Endothelial cell of umbilical vein (primary cell): ENCODE results near the gene SRP14. TPM values are rescaled to one million over a fixed set of nuclear protein-coding genes. Genes with fewer than 3 reads are reported as not detected.
"Not testable (repeated sequence)": the region's sequence is repeated elsewhere in the genome, so short reads cannot be mapped to it uniquely, and the experiment has no call there.

Experiments
- BruUV-seq: library from RNA; stranded (reverse); fragments of 400-500 nt; replicated peaks from 2 replicates; lab custom pipeline; 2021; lab: Mats Ljungman, UMichigan
- CTCF ChIA-PET: fragments of 300-600, 350-600 bp; sonication (Branson Sonifier 250); formaldehyde crosslinking; loops from one replicate; lab custom pipeline; 2021; ENCODE audit warnings: antibody characterized with exemption, inconsistent platforms; lab: Charles Lee
- POLR2A ChIA-PET: fragments of 300-600, 350-600 bp; sonication (Branson Sonifier 250); formaldehyde crosslinking; loops from one replicate; lab custom pipeline; 2021; ENCODE audit warnings: antibody characterized with exemption, inconsistent platforms; lab: Charles Lee
- DNase-seq: peaks from one replicate; pipeline ENCODE4 v3.0.0-alpha.2; 2011; ENCODE audit warnings: low read depth, low spot score
- FAIRE-seq: peaks from 2 replicates; lab custom pipeline; 2011; peaks lifted over from hg19 to GRCh38; lab: Jason Lieb, UNC
- H2AFZ ChIP-seq: 2 replicates; pipeline ENCODE4 v1.6.0; 2012; ENCODE audit warnings: low read depth, low read length, control low read depth, inconsistent platforms
- H3K27ac ChIP-seq: 2 replicates; pipeline ENCODE4 v1.5.1; 2011; ENCODE audit warnings: low read depth, mild to moderate bottlenecking, control low read depth, low read length, moderate library complexity; ENCODE audit not compliant: insufficient read depth
- H3K27me3 ChIP-seq, 2 experiments: 2 replicates each; pipeline versions ENCODE4 v1.6.0 to v1.6.1; 2011; ENCODE audit warnings: low read length in 2 of 2, mixed read lengths in 1 of 2; ENCODE audit not compliant: control insufficient read depth in 2 of 2, insufficient read depth in 2 of 2
- H3K36me3 ChIP-seq, 2 experiments: 2 replicates in 1 of 2; 3 replicates in 1 of 2; pipeline ENCODE4 v1.5.1; 2011; ENCODE audit warnings: low read length in 2 of 2, mild to moderate bottlenecking in 1 of 2, moderate library complexity in 1 of 2; ENCODE audit not compliant: control insufficient read depth in 2 of 2, insufficient read depth in 2 of 2; ENCODE audit errors: extremely low read depth in 1 of 2
- H3K4me1 ChIP-seq: 3 replicates; pipeline ENCODE4 v1.5.1; 2011; ENCODE audit warnings: mild to moderate bottlenecking, low read length; ENCODE audit not compliant: control insufficient read depth, insufficient read depth; ENCODE audit errors: extremely low read depth
- H3K4me2 ChIP-seq: 2 replicates; pipeline ENCODE4 v1.6.1; 2011; ENCODE audit warnings: low read length, control low read depth, mixed read lengths; ENCODE audit not compliant: insufficient read depth
- H3K4me3 ChIP-seq, 3 experiments: fragments of 200-600 bp in 1 of 3; sonication (generic), shearing (Covaris generic) in 1 of 3; replicated peaks in 1 of 3; 2 replicates each; pipeline ENCODE4 v1.5.1; 2011 to 2016; ENCODE audit warnings: control low read depth in 3 of 3, low read length in 3 of 3, mild to moderate bottlenecking in 2 of 3, inconsistent platforms in 1 of 3, low read depth in 1 of 3, moderate library complexity in 1 of 3; ENCODE audit not compliant: insufficient read depth in 1 of 3
- H3K79me2 ChIP-seq: 2 replicates; pipeline ENCODE4 v1.6.0; 2012; ENCODE audit warnings: low read length, inconsistent platforms; ENCODE audit not compliant: control insufficient read depth, insufficient read depth
- H3K9ac ChIP-seq: replicated peaks from 2 replicates; pipeline ENCODE3; 2011; ENCODE audit warnings: low read length, control low read depth; ENCODE audit not compliant: insufficient read depth; ENCODE audit errors: extremely low read depth
- H3K9me1 ChIP-seq: replicated peaks from 3 replicates; pipeline ENCODE4 v1.6.0; 2011; ENCODE audit warnings: mild to moderate bottlenecking, low read length; ENCODE audit not compliant: control insufficient read depth, insufficient read depth; ENCODE audit errors: extremely low read depth
- H3K9me3 ChIP-seq: replicated peaks from 2 replicates; pipeline ENCODE4 v1.5.1; 2012; ENCODE audit warnings: low read length, inconsistent platforms; ENCODE audit not compliant: control insufficient read depth, insufficient read depth
- H4K20me1 ChIP-seq: replicated peaks from 2 replicates; pipeline ENCODE3; 2011; ENCODE audit warnings: mild to moderate bottlenecking, low read length; ENCODE audit not compliant: control insufficient read depth, insufficient read depth; ENCODE audit errors: extremely low read depth
- CTCF ChIP-seq, 2 donors: IDR thresholded peaks; 1 replicate in 1 of 2; 2 replicates in 1 of 2; pipeline ENCODE4 v1.5.1; 2011; ENCODE audit warnings: low read length in 2 of 2, mild to moderate bottlenecking in 2 of 2, moderate library complexity in 2 of 2, control low read depth in 1 of 2, inconsistent platforms in 1 of 2, low read depth in 1 of 2; ENCODE audit not compliant: insufficient read depth in 1 of 2; ENCODE audit errors: extremely low read depth in 1 of 2
- EZH2 ChIP-seq: IDR thresholded peaks from 2 replicates; pipeline ENCODE4 v1.6.1; 2012; ENCODE audit warnings: borderline replicate concordance, low read depth, mild to moderate bottlenecking, moderate library complexity, low read length, inconsistent platforms; ENCODE audit not compliant: severe bottlenecking
- FOS ChIP-seq: IDR thresholded peaks from 2 replicates; pipeline ENCODE4 v1.6.1; 2011; ENCODE audit warnings: mild to moderate bottlenecking, low read length, moderate library complexity, borderline replicate concordance; ENCODE audit not compliant: insufficient read depth
- GATA2 ChIP-seq: IDR thresholded peaks from 2 replicates; pipeline ENCODE4 v1.7.0; 2011; ENCODE audit warnings: low read depth, mild to moderate bottlenecking, moderate library complexity, mixed read lengths, low read length; ENCODE audit not compliant: insufficient read length, insufficient read depth
- JUN ChIP-seq: IDR thresholded peaks from 2 replicates; pipeline ENCODE4 v1.6.1; 2011; ENCODE audit warnings: borderline replicate concordance, low read depth; ENCODE audit not compliant: insufficient read length, insufficient read depth
- MAX ChIP-seq: IDR thresholded peaks from 2 replicates; pipeline ENCODE4 v1.6.1; 2011; ENCODE audit not compliant: insufficient read depth, insufficient read length
- MYC ChIP-seq: IDR thresholded peaks from one replicate; pipeline ENCODE4 v1.6.1; 2011; ENCODE audit warnings: mild to moderate bottlenecking, low read depth, low read length
- POLR2A ChIP-seq: IDR thresholded peaks from 2 replicates; pipeline ENCODE4 v1.6.1; 2012; ENCODE audit warnings: low read depth, mild to moderate bottlenecking, control low read depth, low read length
- POLR2AphosphoS5 ChIP-seq: IDR thresholded peaks from 2 replicates; pipeline ENCODE4 v1.6.1; 2012; ENCODE audit warnings: low read depth, mild to moderate bottlenecking, control low read depth, low read length, moderate library complexity; ENCODE audit not compliant: insufficient read depth
- dilution Hi-C: fragments of 300-500 bp; cut with MboI; formaldehyde crosslinking; loops from one replicate; pipeline ENCODE4 v1.15.0; 2019; ENCODE audit warnings: low sequenced_read_pairs; ENCODE audit not compliant: extremely low pct_ligation_motif_present
- intact Hi-C: fragments of 100-400 bp; cut with micrococcal nuclease; formaldehyde crosslinking; loops from one replicate; pipeline ENCODE4 v1.10.0; 2022
- polyA plus RNA-seq, 4 experiments: library from polyadenylated mRNA; depleted of rRNA in 3 of 4; stranded (reverse) in 3 of 4; unstranded in 1 of 4; fragments of >200 nt; gene quantifications; 2 replicates each; pipeline versions ENCODE4 v1.2.1 to v1.2.3, GENCODE V29; 2011 to 2012; ENCODE audit warnings: missing spikeins in 1 of 4
- total RNA-seq: library from RNA; stranded (reverse); gene quantifications from 2 replicates; pipeline ENCODE4 v1.2.3, GENCODE V29; 2021

Gene SRP14
- total and polyA plus RNA-seq, 2 donors (not counting 3 experiments of a cell fraction or from before 2014, with no cell fraction given) = 220 to 330 TPM

GRCh38 chr15:39997639-39998038, 41.3 kb downstream of the SRP14 start:
- DNase-seq = no peak
- Histone ChIP-seq H3K4me3 (no peak overlapping the region), H3K4me1 (peaks cover 3% of the 10 kb centered on the region), H3K9me3 (no peaks in the 10 kb centered on the region), H3K9ac (no peak overlapping the region), H4K20me1 (no peaks in the 10 kb centered on the region), H3K36me3 (peaks cover 11 to 15% of the 10 kb centered on the region in 2 experiments), H3K4me2 (no peak overlapping the region), H3K27ac (no peak overlapping the region), H2AFZ (no peak overlapping the region), H3K9me1 (no peaks in the 10 kb centered on the region), H3K27me3 (no peaks in the 10 kb centered on the region), H3K79me2 (no peaks in the 10 kb centered on the region)
- ChIA-PET CTCF (no interaction called here), POLR2A (no interaction called here)
- no peak for TF ChIP-seq EZH2
- no peak for TF ChIP-seq JUN
- TF ChIP-seq FOS = no peak
- no peak for TF ChIP-seq GATA2
- no peak for TF ChIP-seq MYC
- TF ChIP-seq MAX = no peak
- TF ChIP-seq POLR2AphosphoS5 = no peak
- intact Hi-C loops (no loop called here), dilution Hi-C loops (no loop called here)
- no peak for FAIRE-seq
- no TSS peak for BruUV-seq

DNA sequence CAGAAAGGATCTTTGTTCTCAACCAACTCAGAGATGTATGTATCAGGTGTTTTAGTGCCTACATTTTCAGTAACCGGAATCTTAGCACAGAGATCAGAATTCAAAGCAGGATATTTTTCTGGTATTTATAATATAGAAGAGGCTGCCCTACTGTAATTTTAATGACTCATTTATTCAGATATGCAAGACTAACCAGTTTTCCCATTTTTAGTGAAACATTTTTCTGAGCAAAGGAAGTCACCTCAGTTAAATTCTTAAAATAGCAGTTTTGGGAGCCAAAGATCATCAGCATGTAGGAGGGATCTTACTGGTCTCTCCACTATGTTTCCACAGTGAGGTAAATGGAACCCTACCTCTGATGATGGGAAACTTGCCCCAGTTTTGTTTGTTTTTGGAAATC, 42.0 kb downstream of the SRP14 start:
- intact Hi-C loops = no loop called here
- FAIRE-seq (no peak), DNase-seq (no peak)
- H3K4me1 ChIP-seq = peaks cover 3% of the 10 kb centered on the region
- POLR2A ChIA-PET = no interaction called here
- no peaks in the 10 kb centered on the region for H4K20me1 ChIP-seq
- CTCF ChIA-PET = interaction anchor here (2.2 kb wide), 1 partner anchor 109 kb away, joined by 7 read pairs; no protein-coding TSS in a partner anchor
- H3K79me2 ChIP-seq = no peaks in the 10 kb centered on the region
- H3K4me2 ChIP-seq = no peak overlapping the region
- H3K9me1 ChIP-seq = no peaks in the 10 kb centered on the region
- H3K4me3 ChIP-seq = no peak overlapping the region
- H3K27me3 ChIP-seq = no peaks in the 10 kb centered on the region
- BruUV-seq = no TSS peak
- H3K27ac ChIP-seq = no peak overlapping the region
- H3K9ac ChIP-seq = no peak overlapping the region
- peaks cover 12% of the 10 kb centered on the region in 2 experiments for H3K36me3 ChIP-seq
- TF ChIP-seq CTCF (IDR thresholded peaks at IDR 0.05; ENCODE audit: extremely low read depth in 1 of 2, insufficient read depth in 1 of 2, low read depth in 1 of 2, low read length in 2 of 2) = no peak
- TF ChIP-seq POLR2A = no peak
- TF ChIP-seq FOS = no peak
- TF ChIP-seq MAX = no peak
- TF ChIP-seq GATA2 = no peak
- H2AFZ ChIP-seq = no peak overlapping the region
- dilution Hi-C loops = no loop called here
- H3K9me3 ChIP-seq = no peaks in the 10 kb centered on the region

GRCh38 chr15:39996228-39996627, 42.8 kb downstream of the SRP14 start:
- BruUV-seq = not testable (repeated sequence)
- H3K36me3 ChIP-seq = peaks cover 9 to 12% of the 10 kb centered on the region in 2 experiments

More at GRCh38 chr15:39996228-39996627, 42.8 kb downstream of the SRP14 start:
- H3K9me3 ChIP-seq, H2AFZ ChIP-seq, FAIRE-seq, H3K27me3 ChIP-seq, H3K9me1 ChIP-seq, H3K4me1 ChIP-seq, POLR2A ChIA-PET, dilution Hi-C loops, intact Hi-C loops, H3K27ac ChIP-seq, H3K9ac ChIP-seq, DNase-seq, H3K4me2 ChIP-seq, H3K79me2 ChIP-seq, H4K20me1 ChIP-seq, H3K4me3 ChIP-seq: not testable (repeated sequence)
- CTCF ChIA-PET = interaction anchor here (2.2 kb wide), 1 partner anchor 108 kb away, joined by 7 read pairs; no protein-coding TSS in a partner anchor
